Measurements from ENCODE around the gene SLAMF9. TPM values are rescaled to one million over a fixed set of nuclear protein-coding genes. Genes with fewer than 3 reads are reported as not detected.

SLAMF9 gene
- total RNA-seq, 1 experiment from 2014 or later: 0.94 TPM

GRCh38 chr1:159942632-159943277 is 11.3 kb downstream of the SLAMF9 start:
- Histone ChIP-seq H3F3A (ENCODE audit: insufficient read depth, low read depth) (peaks cover under 1% of the 10 kb centered on the region; the same call in 1 of the 2 replicates), H3K4me1 (replicated peaks; ENCODE audit: insufficient read depth) (peaks cover 43% of the 10 kb centered on the region), H3K9me2 (ENCODE audit: insufficient read depth) (no peaks in the 10 kb centered on the region), H3K79me2 (ENCODE audit: low read depth) (peaks cover 18% of the 10 kb centered on the region; the same call in 1 of the 2 replicates), H3K27me3 (ENCODE audit: insufficient read depth, low read depth) (no peaks in the 10 kb centered on the region), H3K4me3 (no peak overlapping the region), H4K20me1 (ENCODE audit: insufficient read depth) (no peaks in the 10 kb centered on the region), H3K27ac (no peak overlapping the region), H3K4me2 (no peak overlapping the region), H2AFZ (no peak overlapping the region), H3K9me3 (ENCODE audit: insufficient read depth, low read depth) (no peaks in the 10 kb centered on the region), H3K36me3 (ENCODE audit: low read depth) (0 out of 2 replicates have a peak, but pooled peaks cover 4% of the 10 kb centered on the region)
- TF ChIP-seq EZH2 (IDR thresholded peaks at IDR 0.05; ENCODE audit: low read depth) (no peak), CTCF (conservative IDR thresholded peaks at IDR 0.05) (no peak)
- ChIA-PET CTCF (interaction anchor here (0.6 kb wide), 1 partner anchor 100 kb away, joined by 3 read pairs; no protein-coding TSS in a partner anchor), POLR2A (ENCODE audit: unreplicated experiment) (no interaction called here)
- DNase-seq: no peak
- intact Hi-C loops (cut with micrococcal nuclease; ENCODE audit: unreplicated experiment): no loop called here
- BruUV-seq (replicated peaks): no TSS peak

- peaks cover 9% of the 10 kb centered on the region; the same call in 1 of the 2 replicates for H3F3A ChIP-seq (ENCODE audit: insufficient read depth, low read depth)
- H3K9me2 ChIP-seq (ENCODE audit: insufficient read depth): no peaks in the 10 kb centered on the region
- no peaks in the 10 kb centered on the region for H3K27me3 ChIP-seq (ENCODE audit: insufficient read depth, low read depth)
- H3K4me2 ChIP-seq: no peak overlapping the region
- no peaks in the 10 kb centered on the region for H4K20me1 ChIP-seq (ENCODE audit: insufficient read depth)
- CTCF ChIA-PET: interaction anchor here (0.6 kb wide), 1 partner anchor 101 kb away, joined by 3 read pairs; no protein-coding TSS in a partner anchor
- BruUV-seq (replicated peaks): no TSS peak
- H3K36me3 ChIP-seq (ENCODE audit: low read depth): 0 out of 2 replicates have a peak, but pooled peaks cover 4% of the 10 kb centered on the region
- no peak overlapping the region for H2AFZ ChIP-seq
- no peak overlapping the region for H3K4me3 ChIP-seq
- no peaks in the 10 kb centered on the region for H3K9me3 ChIP-seq (ENCODE audit: insufficient read depth, low read depth)
- POLR2A ChIA-PET (ENCODE audit: unreplicated experiment): interaction anchor here (0.5 kb wide), 1 partner anchor 28 kb away, joined by 11 read pairs; no protein-coding TSS in a partner anchor
- H3K4me1 ChIP-seq (replicated peaks; ENCODE audit: insufficient read depth): peaks cover 48% of the 10 kb centered on the region
- intact Hi-C loops (cut with micrococcal nuclease; ENCODE audit: unreplicated experiment): no loop called here
- H3K79me2 ChIP-seq (ENCODE audit: low read depth): peaks cover 18% of the 10 kb centered on the region; the same call in 1 of the 2 replicates
- no peak for DNase-seq
- TF ChIP-seq EZH2 (IDR thresholded peaks at IDR 0.05; ENCODE audit: low read depth): no peak
- TF ChIP-seq CTCF (conservative IDR thresholded peaks at IDR 0.05): no peak
- H3K27ac ChIP-seq: no peak overlapping the region
Measured at GRCh38 chr1:159941591-159942560, 12.2 kb downstream of the SLAMF9 start.

- Histone ChIP-seq H3K27me3 (ENCODE audit: insufficient read depth, low read depth) (no peaks in the 10 kb centered on the region), H3K4me3 (no peak overlapping the region), H3K36me3 (ENCODE audit: low read depth) (0 out of 2 replicates have a peak, but pooled peaks cover 4% of the 10 kb centered on the region), H3K9me2 (ENCODE audit: insufficient read depth) (no peaks in the 10 kb centered on the region), H4K20me1 (ENCODE audit: insufficient read depth) (no peaks in the 10 kb centered on the region), H3K9me3 (ENCODE audit: insufficient read depth, low read depth) (no peaks in the 10 kb centered on the region), H3F3A (ENCODE audit: insufficient read depth, low read depth) (peaks cover 12% of the 10 kb centered on the region; the same call in 1 of the 2 replicates), H3K79me2 (ENCODE audit: low read depth) (peaks cover 18% of the 10 kb centered on the region; the same call in 1 of the 2 replicates), H2AFZ (no peak overlapping the region), H3K4me2 (no peak overlapping the region), H3K27ac (no peak overlapping the region), H3K4me1 (replicated peaks; ENCODE audit: insufficient read depth) (peaks cover 46% of the 10 kb centered on the region)
- CTCF ChIA-PET: no interaction called here
- BruUV-seq (replicated peaks): no TSS peak
- no peak for DNase-seq
- POLR2A ChIA-PET (ENCODE audit: unreplicated experiment): no interaction called here
- intact Hi-C loops (cut with micrococcal nuclease; ENCODE audit: unreplicated experiment): no loop called here
- TF ChIP-seq CTCF (conservative IDR thresholded peaks at IDR 0.05) (no peak), EZH2 (IDR thresholded peaks at IDR 0.05; ENCODE audit: low read depth) (no peak)
Measured at GRCh38 chr1:159941141-159941540, 12.9 kb downstream of the SLAMF9 start.
